Measurements from ENCODE around the gene CCNI2. TPM values are rescaled to one million over a fixed set of nuclear protein-coding genes. Genes with fewer than 3 reads are reported as not detected.

Gene CCNI2
- total RNA-seq, 1 experiment from 2014 or later = 1.4 TPM

DNA sequence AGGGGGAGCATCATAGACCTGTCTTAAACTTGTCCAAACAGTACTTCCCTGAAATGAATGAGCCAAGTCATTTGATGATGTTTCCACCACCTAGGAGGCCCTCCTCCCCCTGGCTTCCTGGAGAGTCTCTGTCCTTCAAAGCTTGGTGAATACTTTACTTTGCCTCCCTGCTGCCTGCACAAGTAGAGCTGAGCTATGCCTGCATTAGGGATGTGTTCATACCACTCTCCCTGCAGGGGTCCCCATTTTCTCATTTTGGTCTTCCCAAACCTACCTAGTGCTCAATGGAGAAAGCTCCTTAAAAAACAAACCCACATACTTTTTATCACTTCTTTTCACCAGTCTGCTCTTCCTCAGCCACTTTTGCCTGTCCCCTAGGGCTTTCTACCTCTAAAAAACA lies 7.7 kb downstream of the CCNI2 start:
- DNase-seq (ENCODE audit: low read depth, low spot score) (no peak), ATAC-seq (peak; percentile 71)
- H3K9ac ChIP-seq (ENCODE audit: low read length) = no peak overlapping the region
- H3K4me1 ChIP-seq (ENCODE audit: control insufficient read depth in 1 of 2, insufficient read depth in 2 of 2, low read length in 2 of 2) = no peaks in the 10 kb centered on the region
- H3K27me3 ChIP-seq (ENCODE audit: insufficient read depth, low read length) = no peaks in the 10 kb centered on the region
- no TSS peak for BruUV-seq (replicated peaks)
- no peaks in the 10 kb centered on the region for H3K79me2 ChIP-seq (ENCODE audit: insufficient read depth, low read length)
- no peak overlapping the region for H3K4me2 ChIP-seq (ENCODE audit: low read length)
- H4K20me1 ChIP-seq (ENCODE audit: insufficient read depth) = no peaks in the 10 kb centered on the region
- ChIA-PET POLR2A (interaction anchor here (0.9 kb wide), 1 partner anchor 65 kb away, joined by 4 read pairs; no protein-coding TSS in a partner anchor), CTCF (interaction anchor here (0.8 to 2.8 kb wide), 6 partner anchors 17 to 67 kb away, joined by 3 to 31 read pairs (median 3); partner anchors contain the start of gene KIF3A), RAD21 (ENCODE audit: low non-redundant PET in 1 of 2, low total read pairs in 2 of 2, uncharacterized antibody in 2 of 2, unreplicated experiment in 2 of 2) (interaction anchor here (0.8 to 1.5 kb wide), 4 partner anchors 47 to 129 kb away, joined by 3 to 6 read pairs (median 3); no protein-coding TSS in a partner anchor)
- TF ChIP-seq SRF (IDR thresholded peaks at IDR 0.05; ENCODE audit: low read depth) (no peak), CBX3 (IDR thresholded peaks at IDR 0.05; ENCODE audit: low read depth) (no peak), JUND (IDR thresholded peaks at IDR 0.05) (no peak), ZNF274 (IDR thresholded peaks at IDR 0.05; ENCODE audit: low read depth, low read length) (no peak), ZFX (IDR thresholded peaks at IDR 0.05) (no peak), FOSL1 (IDR thresholded peaks at IDR 0.05; ENCODE audit: low read depth) (no peak), POLR2AphosphoS5 (IDR thresholded peaks at IDR 0.05; ENCODE audit: low read depth, low read length) (no peak), RAD21 (IDR thresholded peaks at IDR 0.05; ENCODE audit: low read depth) (peak; percentile 54), ELF1 (IDR thresholded peaks at IDR 0.05; ENCODE audit: borderline replicate concordance, low read depth) (no peak)
- TF ChIP-seq, protein P1, sequence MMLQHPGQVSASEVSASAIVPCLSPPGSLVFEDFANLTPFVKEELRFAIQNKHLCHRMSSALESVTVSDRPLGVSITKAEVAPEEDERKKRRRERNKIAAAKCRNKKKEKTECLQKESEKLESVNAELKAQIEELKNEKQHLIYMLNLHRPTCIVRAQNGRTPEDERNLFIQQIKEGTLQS (IDR thresholded peaks at IDR 0.05) = no peak
- TF ChIP-seq, protein P2, sequence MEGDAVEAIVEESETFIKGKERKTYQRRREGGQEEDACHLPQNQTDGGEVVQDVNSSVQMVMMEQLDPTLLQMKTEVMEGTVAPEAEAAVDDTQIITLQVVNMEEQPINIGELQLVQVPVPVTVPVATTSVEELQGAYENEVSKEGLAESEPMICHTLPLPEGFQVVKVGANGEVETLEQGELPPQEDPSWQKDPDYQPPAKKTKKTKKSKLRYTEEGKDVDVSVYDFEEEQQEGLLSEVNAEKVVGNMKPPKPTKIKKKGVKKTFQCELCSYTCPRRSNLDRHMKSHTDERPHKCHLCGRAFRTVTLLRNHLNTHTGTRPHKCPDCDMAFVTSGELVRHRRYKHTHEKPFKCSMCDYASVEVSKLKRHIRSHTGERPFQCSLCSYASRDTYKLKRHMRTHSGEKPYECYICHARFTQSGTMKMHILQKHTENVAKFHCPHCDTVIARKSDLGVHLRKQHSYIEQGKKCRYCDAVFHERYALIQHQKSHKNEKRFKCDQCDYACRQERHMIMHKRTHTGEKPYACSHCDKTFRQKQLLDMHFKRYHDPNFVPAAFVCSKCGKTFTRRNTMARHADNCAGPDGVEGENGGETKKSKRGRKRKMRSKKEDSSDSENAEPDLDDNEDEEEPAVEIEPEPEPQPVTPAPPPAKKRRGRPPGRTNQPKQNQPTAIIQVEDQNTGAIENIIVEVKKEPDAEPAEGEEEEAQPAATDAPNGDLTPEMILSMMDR (IDR thresholded peaks at IDR 0.05 in 2 of 3, conservative IDR thresholded peaks at IDR 0.05 in 1 of 3; ENCODE audit: borderline replicate concordance in 1 of 3, insufficient read depth in 1 of 3, low read depth in 2 of 3, low read length in 2 of 3) = peak; percentile 21 to 28 (median 22); a peak in 2 of 6 replicates
- no peaks in the 10 kb centered on the region for H3K9me2 ChIP-seq (ENCODE audit: insufficient read depth)
- no peak overlapping the region for H3K27ac ChIP-seq (ENCODE audit: low read depth, low read length)
- H3K4me3 ChIP-seq (replicated peaks in 1 of 2; ENCODE audit: low read depth in 1 of 2, low read length in 2 of 2) = no peak overlapping the region
- H3K9me3 ChIP-seq (ENCODE audit: control insufficient read depth in 1 of 2, insufficient read depth in 1 of 2, low read depth in 1 of 2, low read length in 2 of 2) = no peaks in the 10 kb centered on the region
- no peak overlapping the region for H2AFZ ChIP-seq (ENCODE audit: low read depth, low read length, poor library complexity, severe bottlenecking)
- peaks cover 3 to 5% of the 10 kb centered on the region in 2 experiments; a peak in 1 of 4 replicates for H3K36me3 ChIP-seq (ENCODE audit: control insufficient read depth in 1 of 2, insufficient read depth in 2 of 2, low read length in 2 of 2)
- intact Hi-C loops (cut with micrococcal nuclease) = no loop called here
